GM21529 (cell line): ENCODE data around the gene VEPH1.
A peak's percentile ranks its signal among the peaks of the same experiment; 100 is the strongest.

Source experiments
- ATAC-seq: cut with Tn5 transposase; IDR thresholded peaks from one replicate; pipeline ENCODE4 v1.9.1; 2021; ENCODE audit not compliant: unreplicated experiment

The VEPH1 gene

GRCh38 chr3:157226173-157226847, 276.9 kb downstream of the VEPH1 start:
- peak; percentile 85 for ATAC-seq

- ATAC-seq, result no peak
Observed at GRCh38 chr3:157225001-157225400, 278.2 kb downstream of the VEPH1 start.

DNA sequence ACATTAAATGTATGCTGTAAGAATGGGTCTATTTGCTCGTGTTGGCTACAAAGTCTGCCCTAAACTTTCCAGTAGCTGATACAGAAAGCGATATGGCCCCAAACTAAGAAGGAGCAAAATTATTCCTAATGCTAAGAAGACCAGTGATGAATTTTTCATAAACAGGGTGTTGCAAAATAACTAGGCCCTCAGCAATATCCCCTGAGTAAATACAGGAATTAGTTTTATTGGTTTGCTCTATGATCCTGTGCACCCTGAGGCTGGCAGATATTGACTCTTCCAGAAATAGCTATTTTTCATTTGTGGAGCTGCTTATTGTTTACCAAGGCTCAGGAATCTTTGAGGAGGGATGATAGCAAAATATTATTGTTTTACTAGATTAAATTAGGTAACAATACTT, 282.3 kb downstream of the VEPH1 start:
- no peak for ATAC-seq

- no peak for ATAC-seq
Observed at GRCh38 chr3:157220211-157220610, 283.0 kb downstream of the VEPH1 start.

DNA sequence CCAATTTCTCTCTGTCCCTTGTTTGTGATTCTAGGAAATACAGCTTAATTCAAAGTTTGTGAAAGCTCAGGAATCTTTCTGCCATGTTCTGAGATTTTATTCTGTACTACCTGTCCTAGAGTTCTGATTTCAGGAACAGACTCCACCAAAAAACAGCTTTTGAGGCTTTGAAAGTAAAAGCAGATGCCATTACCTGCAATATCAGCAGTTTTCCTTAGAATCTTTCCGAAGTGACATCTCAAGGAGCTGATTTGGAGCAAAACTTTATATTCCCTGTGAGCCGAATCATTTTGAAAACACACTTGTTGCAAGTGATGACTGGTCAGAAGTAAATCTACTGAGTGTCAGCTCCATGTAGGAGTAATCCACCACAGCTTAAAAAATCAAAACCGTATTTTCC, 284.0 kb downstream of the VEPH1 start:
- ATAC-seq, result no peak
